HG03439 (cell line): ENCODE results near the gene KIAA1549.

Source experiments
- ATAC-seq: cut with Tn5 transposase; IDR thresholded peaks from one replicate; pipeline ENCODE4 v1.9.1; 2021; ENCODE audit warnings: mild to moderate bottlenecking, moderate library complexity; ENCODE audit not compliant: unreplicated experiment

Gene KIAA1549

DNA sequence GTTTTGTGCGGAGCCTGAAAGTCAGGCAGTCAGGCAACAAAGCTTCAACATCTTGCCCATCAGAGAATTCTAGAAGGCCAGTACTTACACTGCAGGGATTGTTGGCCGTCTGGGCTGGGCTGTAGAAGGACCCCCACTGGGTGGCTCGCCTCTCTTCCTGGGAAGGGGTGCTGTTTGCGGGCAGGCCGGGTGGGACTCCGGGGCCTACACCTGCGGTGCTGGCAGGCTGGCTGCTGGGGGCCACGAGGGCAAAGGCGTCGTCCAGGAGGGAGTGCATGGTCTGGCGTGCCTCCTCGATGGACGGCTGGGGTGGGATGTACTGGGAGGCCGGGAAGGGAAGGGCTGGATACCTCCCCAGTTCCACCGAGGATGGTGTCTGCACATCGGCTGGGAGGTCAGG is 120.1 kb downstream of the KIAA1549 start:
- no peak for ATAC-seq

DNA sequence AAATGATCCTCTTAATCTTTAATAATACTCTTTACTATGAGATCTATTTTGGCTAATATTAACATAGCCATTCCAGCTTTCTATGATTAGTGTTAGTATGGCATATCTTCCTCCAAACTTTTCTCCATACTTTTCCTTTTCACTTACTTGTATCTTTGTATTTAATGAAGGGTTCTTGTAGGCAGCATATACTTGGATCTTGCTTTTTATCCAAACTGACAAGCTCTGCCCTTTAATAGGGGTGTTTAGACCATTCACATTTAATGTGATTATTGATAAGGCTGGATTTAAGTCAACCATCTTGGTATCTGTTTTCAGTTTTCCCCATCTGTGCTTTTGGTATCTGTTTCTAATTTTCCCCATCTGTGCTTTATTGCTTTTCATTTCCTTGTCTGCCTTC is 123.5 kb downstream of the KIAA1549 start:
- no peak for ATAC-seq

DNA sequence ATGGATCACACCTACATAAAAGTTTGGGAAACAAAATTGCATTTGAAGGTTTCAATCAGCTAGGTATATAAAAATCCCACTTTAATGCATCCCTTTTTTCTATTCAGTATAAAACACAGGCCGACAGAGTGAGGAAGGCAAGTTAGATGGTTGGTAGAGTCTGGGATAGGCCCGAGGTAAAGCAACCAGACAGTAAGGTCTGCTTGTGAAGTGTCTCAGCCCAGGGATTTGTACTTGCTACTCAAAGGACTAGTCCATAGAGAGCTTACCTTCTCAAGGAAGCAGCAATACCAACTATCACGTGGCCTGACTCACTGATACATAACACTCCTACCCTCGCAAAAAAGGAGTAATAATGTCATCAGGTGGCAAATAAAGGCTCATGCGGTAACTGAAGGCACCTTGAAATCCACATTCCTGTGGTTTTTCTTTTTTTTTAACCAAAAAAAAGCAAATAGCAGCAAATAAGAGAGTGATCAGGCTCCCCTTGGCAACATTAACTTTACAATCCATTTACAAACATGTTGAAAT is 127.0 kb downstream of the KIAA1549 start:
- no peak for ATAC-seq

DNA sequence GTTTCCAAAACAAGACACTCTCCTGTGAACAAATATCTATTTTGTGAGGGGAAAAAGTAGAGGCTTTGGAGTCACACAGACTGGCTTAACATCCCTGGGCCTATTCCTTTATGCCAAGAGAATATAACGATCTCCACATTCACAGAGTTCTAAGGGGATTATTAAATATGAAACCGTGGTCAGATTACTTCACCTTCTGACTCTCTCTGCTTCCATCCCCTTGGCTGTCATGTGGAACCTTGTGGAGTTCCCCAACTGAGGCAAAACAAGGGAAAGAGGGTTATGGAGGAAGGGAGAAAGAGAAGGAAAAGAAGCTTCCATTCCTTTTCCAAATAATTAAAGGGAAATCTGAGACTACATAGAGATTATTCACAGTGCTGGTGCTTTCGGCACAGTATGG is 127.7 kb downstream of the KIAA1549 start:
- ATAC-seq, result no peak

DNA sequence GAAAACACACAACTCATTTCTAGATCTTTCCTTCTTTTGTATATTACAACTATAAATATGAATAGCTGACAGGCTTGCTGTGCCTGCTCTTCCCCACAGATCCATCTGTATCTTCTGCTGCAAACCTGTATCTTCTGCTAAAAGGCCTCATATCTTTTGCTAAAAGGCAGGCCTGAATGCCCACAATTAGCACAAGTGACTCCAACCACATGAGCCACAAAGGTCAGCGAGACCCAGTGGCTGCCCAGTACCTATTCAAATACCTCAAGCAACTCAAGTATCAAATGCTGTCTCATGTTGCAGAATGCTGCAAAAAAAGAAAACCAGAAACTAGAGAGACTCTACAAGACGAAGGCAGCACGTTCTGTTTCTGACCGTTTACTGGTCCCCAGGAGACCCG is 128.7 kb downstream of the KIAA1549 start:
- no peak for ATAC-seq

DNA sequence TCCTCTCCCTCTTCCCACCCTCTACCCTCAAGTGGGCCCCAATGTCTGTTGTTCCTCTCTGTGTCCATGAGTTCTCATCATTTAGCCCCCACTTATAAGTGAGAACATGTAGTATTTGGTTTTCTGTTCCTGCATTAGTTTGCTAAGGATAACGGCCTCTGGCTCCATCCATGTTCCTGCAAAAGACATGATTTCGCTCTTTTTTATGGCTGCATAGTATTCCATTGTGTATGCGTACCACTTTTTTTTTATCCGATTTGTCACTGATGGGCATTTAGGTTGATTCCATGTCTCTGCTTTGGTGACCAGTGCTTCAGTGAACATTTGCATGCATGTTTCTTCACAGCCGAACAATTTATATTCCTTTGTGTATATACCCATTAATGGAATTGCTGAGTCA is 131.5 kb downstream of the KIAA1549 start:
- ATAC-seq, result no peak

DNA sequence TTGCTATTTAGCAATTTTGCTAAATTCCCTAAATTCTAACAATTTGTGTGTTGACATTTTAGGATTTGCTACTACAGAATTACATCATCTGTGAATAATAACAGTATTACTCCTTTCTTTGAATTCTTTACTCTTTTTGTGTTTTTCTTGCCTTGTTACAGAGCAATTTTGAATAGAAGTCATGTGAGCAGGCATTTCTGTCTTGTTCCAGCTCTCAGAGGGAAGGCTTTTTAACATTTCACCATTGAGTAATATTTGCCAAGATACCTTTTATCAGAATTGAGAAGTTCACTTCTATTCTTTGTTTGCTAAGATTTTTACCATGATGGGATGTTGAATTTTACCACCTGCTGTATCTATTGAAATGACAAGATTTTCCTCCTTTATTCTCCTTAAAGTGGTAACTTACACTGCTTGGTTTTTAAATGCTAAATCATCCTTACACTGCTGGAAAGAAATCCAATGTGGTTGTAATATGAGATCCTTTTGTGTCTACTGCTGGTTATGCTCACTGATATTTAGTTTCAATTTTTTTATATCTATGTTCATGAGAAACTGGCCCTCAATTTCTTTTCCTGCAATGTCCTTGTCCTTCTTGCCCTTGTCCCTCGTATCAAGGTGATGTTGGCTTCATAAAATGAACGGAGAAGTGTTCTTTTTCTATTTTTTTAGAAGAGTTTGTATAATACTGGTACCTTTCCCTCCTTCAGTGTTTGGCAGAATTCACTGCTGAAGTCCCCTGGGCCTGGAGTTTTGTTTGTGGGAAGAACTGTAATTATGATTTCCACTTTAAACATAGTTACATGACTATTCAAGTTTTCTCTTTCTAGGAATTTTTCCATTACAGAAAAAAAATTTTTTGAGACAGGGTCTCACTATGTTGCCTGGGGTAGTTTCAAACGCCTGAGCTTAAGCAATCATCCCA is 132.9 kb downstream of the KIAA1549 start:
- no peak for ATAC-seq

DNA sequence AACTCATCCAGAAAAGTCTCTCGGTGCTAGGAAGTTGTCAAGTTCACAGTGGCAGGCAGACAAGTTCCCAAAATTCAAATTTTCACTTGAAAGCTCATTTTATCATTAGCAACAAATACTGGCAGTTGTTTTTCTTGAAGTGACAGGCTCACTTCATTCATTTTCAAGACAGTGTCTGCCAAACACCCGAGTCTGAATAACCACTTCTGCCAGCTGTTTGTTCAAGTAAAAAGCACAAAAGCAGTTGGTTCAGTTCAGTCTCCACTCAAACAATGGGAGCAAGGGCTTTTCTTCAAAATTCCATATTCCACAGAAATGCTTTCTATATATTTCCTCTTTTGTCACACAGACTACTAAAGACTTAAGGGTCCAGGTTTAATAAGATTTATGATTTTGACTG is 135.5 kb downstream of the KIAA1549 start:
- ATAC-seq, result no peak

DNA sequence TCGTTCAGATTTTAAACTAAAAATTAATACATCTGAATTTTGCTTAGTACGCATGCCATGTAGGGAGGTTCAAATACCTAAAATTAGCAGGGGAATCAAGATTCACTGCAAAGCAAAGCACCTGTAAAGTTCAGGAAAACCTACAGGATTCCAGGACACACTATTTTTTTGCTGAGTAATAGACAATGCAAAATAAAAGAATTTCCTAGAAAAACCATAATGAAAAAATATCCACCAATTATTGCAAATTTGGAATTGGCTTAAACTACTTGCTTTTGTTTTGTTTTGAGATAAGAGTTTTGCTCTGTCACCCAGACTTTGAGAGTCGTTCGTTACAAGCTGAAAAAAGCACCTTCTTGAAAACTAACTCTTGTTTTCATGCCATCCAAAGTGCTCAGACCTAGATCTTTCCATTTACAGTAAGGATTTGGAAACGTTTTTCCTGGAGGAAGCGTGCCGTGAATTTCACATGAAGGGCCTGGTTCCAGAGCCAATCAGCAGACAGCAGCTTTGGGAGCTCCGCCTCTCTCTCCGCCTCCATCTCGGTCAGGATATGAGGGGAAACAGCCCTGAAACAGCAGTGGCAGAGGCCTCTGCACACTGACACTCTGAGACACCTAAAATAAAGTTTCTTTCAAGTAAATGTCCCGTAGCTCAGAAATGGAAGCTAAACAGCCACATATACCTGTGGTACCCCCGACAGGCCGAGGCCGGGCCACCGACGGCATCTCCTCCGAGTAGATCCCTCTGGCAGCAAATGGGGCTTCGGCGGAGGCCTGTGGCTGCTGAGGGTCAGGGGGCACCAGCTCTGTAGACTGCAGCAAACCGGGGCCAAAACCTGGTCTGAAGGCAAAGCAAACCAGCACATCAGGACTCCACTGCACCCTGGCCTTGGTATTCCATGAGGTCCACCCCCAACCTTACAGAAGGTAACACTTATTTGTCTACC is 137.3 kb downstream of the KIAA1549 start:
- ATAC-seq, result no peak

DNA sequence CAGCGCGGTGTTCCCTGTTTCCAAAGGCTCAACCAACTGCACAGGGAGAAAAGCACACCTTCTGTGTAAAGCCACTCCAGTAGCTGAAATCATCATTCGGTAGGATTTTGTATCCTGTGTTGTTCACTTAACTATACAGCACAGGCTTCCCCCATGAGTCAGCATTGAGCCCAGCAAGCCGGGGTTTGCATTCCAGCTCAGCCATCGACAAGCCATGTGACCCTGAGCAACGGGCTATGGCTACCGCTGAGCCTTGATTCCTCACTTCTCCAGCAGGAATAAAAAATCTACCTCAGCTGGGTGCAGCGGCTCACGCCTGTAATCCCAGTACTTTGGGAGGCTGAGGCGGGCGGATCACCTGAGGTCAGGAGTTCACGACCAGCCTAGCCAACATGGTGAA is 139.1 kb downstream of the KIAA1549 start:
- ATAC-seq, result no peak

DNA sequence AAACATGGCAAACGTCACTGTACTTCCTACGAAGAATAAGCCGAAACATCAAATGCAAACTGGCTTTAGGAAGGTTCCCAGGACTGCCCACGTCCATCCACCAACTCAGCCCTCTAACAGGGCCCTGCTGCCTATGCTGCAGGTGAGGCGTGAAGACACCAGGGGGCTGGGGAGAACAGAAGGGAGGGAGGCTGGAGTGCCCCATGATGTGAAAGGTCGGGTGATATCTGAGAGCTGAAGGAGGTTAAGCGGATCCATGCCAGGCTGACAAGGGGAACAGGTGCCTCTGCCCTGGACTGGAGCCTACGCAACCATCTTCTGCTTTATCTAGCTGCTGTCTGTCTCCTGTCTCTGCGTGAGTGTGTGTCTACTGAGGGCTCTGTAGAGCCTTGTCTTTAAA is 143.0 kb downstream of the KIAA1549 start:
- no peak for ATAC-seq

DNA sequence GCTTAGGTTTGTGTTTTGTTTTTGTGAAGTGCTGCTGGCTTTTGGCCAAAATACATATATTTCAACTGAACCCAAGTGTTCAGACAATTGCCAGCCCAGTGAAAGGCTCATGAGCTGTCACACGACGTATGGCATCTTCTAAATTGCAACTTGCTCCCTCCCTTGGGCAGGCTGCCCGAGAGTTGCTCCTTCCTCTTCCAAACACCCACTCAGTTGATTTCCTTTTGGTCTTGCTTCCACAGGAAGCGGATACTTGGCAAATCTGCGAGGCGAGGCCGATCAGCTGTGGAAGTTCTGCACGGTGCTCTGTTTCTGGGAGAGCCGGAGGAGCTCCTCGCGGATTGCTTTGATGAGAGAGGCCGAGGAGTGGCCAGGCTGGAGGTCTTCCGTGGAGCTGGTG is 143.6 kb downstream of the KIAA1549 start:
- ATAC-seq, result no peak

DNA sequence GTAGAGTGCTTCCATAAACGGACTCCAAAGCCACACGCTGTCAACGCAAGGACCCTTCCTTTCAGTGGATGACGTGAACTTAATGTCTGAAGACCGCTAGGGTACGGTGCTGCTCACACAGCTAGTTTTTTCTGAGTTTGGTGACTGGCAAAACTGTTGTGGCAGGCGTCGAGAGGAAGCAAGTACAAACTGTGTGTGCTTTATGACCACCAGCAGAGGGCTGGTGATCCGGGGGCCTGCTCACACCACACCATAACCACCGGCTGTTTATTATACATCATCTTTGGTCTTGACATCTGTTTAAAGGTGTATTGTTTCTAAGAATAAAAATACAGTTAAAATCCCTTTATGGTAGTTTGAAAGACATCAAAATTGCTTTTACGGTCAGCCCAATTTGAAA is 146.1 kb downstream of the KIAA1549 start:
- ATAC-seq, result no peak

DNA sequence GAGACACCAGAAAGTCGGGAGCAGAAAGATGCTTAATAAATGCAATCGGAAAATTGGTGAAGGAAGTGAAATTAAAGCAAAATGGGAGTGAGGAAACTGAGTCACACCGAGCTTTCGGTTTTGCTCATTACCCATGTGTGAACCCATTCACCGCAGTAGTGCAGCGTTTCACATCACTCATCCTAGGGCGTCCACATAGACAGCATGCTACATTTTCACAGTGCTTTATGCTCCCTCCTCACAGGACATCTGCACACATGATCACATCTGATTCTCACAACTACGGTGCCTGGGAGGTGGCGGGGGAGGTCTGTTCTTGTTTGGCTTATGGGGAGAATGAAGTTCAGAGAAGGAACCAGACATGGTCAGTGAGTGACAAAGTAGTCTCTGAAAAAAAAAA is 146.6 kb downstream of the KIAA1549 start:
- ATAC-seq, result no peak

DNA sequence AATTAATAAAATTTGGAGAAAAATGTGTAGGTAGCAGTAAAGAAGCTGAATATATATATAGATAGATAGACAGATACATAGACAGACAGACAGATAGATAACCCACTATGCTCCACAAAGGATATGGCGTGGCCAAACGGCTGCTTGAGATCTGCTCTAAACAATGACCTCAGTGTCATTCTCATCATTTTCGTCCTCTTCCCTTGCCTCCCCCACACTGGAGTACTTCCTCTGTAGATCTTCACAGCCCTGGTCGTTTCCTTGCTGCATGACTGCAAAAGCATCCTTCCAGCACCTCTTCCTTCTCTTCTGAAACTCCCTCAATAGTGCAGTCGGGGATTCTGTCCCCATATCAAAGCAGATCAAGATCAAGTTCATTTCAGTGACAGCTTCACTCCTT is 147.6 kb downstream of the KIAA1549 start:
- no peak for ATAC-seq

DNA sequence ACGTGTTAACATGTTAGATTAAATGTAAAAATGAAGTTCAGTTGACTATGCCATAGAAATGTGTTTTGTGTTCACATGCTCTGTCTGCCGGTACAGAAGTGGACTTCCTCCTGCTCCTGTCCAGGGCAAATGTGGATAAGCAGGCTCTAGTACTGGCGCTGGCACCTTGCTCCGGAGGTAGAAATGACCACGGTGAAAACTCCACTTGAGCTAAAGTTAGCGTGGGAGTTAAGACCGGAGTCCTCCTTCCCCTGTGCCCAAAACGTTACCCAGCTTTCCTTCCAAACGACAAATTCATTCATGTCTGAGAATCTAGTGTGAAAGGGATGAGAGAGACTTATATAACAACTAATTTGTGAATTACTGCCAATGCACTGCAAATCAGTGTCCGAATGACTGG is 148.2 kb downstream of the KIAA1549 start:
- ATAC-seq, result no peak

DNA sequence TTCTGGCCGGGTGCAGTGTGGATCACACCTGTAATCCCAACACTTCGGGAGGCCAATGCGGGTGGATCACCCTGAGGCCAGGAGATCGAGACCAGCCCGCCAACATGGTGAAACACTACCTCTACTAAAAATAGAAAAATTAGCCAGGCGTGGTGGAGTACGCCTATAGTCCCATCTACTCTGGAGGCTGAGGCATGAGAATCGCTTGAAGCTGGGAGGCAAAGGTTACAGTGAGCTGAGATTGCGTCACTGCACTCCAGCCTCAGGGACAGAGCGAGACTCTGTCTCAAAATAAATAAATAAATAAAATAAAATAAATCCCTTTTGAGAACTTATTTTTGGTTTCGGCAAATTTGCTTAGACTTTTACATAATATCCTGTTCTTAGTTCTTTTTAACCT is 151.9 kb downstream of the KIAA1549 start:
- no peak for ATAC-seq

DNA sequence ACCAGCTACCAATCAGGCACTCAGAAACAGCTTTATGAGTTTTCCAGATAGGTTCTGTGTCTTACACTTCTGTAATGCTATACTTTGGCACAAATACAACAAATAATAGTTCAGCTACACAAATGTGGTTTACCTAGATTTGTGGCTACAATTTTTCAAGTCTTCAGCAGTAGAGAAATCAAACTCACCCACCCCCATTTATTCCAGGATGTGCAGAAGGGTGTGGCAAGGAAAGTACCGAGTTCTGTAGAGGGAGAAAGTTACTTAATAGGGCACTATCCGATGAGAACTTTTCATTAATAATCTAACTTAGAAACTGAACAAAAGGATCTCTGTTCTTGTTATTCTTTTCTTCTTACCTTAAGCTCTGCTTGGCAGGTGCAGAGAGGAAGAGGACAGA is 152.9 kb downstream of the KIAA1549 start:
- ATAC-seq, result no peak

DNA sequence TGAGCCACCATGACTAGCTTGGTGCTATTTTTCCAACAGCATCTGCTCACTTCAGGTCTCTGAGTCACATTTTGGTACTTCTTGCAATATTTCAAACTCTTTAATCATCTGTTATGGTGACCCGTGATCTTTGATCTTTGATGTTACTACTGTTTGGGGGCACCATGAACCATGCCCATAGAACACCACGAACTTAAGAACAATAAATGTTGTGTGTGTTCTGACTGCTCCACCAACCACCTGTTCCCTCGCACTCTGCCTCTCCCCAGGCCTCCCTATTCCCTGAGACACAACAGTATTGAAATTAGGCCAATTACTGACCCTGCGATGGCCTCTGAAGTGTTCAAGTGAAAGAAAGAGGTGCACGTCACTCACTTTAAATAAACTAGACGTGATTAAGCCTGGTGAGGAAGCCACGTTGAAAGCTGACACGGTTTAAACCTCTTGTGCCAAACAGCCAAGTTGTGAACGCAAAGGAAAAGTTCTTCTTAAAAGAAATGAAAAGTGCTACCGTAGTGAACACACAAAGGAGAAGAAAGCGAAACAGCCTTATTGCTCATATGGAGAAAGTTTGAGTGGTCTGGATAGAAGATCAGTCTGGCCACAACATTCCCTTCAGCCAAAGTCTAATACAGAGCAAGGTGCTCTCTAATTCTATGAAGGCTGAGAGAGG is 156.0 kb downstream of the KIAA1549 start:
- ATAC-seq, result no peak

DNA sequence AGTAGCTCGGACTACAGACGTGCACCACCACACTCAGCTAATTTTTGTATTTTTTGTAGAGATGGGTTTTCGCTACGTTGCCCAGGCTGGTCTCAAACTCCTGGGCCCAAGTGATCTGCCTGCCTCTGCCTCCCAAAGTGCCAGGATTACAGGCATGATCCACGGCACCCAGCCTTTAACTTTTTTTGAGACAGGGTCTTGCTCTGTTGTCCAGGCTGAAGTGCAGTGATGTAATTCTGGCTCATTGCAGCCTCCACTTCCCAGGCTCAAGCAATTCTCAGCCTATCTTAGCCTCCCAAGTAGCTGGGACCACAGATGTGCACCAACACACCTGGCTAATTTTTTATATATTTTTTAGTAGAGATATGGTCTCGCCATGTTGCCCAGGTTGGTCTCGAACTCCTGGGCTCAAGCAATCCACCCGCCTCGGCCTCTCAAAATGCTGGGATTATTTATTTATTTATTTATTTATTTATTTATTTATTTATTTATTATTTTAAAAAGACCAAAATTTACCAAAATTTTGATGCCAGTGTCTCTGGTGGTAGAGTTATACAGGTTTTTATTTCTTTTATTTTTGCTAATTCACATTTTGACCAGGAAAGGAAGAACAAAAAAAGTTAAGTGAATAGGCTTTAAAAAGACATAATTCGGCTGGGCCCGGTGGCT is 158.2 kb downstream of the KIAA1549 start:
- no peak for ATAC-seq
